WTC11 (cell line): ENCODE data around the gene ZNF280D. TPM values are rescaled to one million over a fixed set of nuclear protein-coding genes. Genes with fewer than 3 reads are reported as not detected.

ENCODE experiments used
- ATAC-seq: fragments of 200-7000 bp; cut with Tn5 transposase; 2 replicates; pipeline ENCODE4 v1.10.0; 2021; ENCODE audit warnings: mild to moderate bottlenecking, moderate library complexity
- CTCF ChIA-PET: fragments of 300-600 bp; sonication (Branson Sonifier 250); formaldehyde crosslinking; loops from one replicate; lab custom pipeline; 2021; ENCODE audit warnings: antibody characterized with exemption; lab: Charles Lee
- POLR2A ChIA-PET: fragments of 350-600 bp; sonication (Branson Sonifier 250); formaldehyde crosslinking; loops from one replicate; lab custom pipeline; 2021; ENCODE audit warnings: antibody characterized with exemption; lab: Charles Lee
- DNase-seq: peaks from one replicate; pipeline ENCODE4 v3.0.0; 2021; ENCODE audit warnings: low spot score
- H3K27ac Mint-ChIP-seq: 2 replicates; pipeline ENCODE4 v1.8.0; 2021; ENCODE audit warnings: mixed read lengths
- H3K27me3 Mint-ChIP-seq: 2 replicates; pipeline ENCODE4 v1.8.0; 2021; ENCODE audit warnings: low read depth, mild to moderate bottlenecking, moderate library complexity, mixed read lengths
- H3K36me3 Mint-ChIP-seq: 2 replicates; pipeline ENCODE4 v1.8.0; 2021; ENCODE audit warnings: mixed read lengths
- H3K4me1 Mint-ChIP-seq: 2 replicates; pipeline ENCODE4 v1.8.0; 2022; ENCODE audit warnings: mixed read lengths
- H3K4me3 Mint-ChIP-seq: 2 replicates; pipeline ENCODE4 v1.8.0; 2021; ENCODE audit warnings: mild to moderate bottlenecking, moderate library complexity, mixed read lengths
- H3K9me3 Mint-ChIP-seq: 2 replicates; pipeline ENCODE4 v1.8.0; 2021; ENCODE audit warnings: mixed read lengths
- AR ChIP-seq: fragments of 250-450 bp; sonication (Bioruptor Pico); IDR thresholded peaks from 2 replicates; pipeline ENCODE4 v1.9.0; 2021; ENCODE audit warnings: mild to moderate bottlenecking
- FOXJ3 ChIP-seq: sonication (generic); formaldehyde crosslinking; IDR thresholded peaks from 2 replicates; pipeline ENCODE4 v1.9.0; 2021; ENCODE audit warnings: missing genetic modification reagents, mild to moderate bottlenecking, borderline replicate concordance
- IRF1 ChIP-seq: sonication (generic); formaldehyde crosslinking; IDR thresholded peaks from 2 replicates; pipeline ENCODE4 v1.8.0; 2023; ENCODE audit warnings: missing genetic modification reagents
- IRF2 ChIP-seq: sonication (generic); formaldehyde crosslinking; IDR thresholded peaks from 2 replicates; pipeline ENCODE4 v1.8.0; 2022; ENCODE audit warnings: low read depth, missing genetic modification reagents, borderline replicate concordance
- NR2C2 ChIP-seq: sonication (generic); formaldehyde crosslinking; IDR thresholded peaks from 2 replicates; pipeline ENCODE4 v1.8.0; 2022; ENCODE audit warnings: mild to moderate bottlenecking, missing genetic modification reagents
- SP1 ChIP-seq: sonication (generic); formaldehyde crosslinking; conservative IDR thresholded peaks from 2 replicates; pipeline ENCODE4 v1.8.1; 2022; ENCODE audit warnings: missing genetic modification reagents
- TEAD1 ChIP-seq: sonication (generic); formaldehyde crosslinking; IDR thresholded peaks from 2 replicates; pipeline ENCODE4 v1.8.0; 2022; ENCODE audit warnings: mild to moderate bottlenecking, missing genetic modification reagents
- TEAD4 ChIP-seq: sonication (generic); formaldehyde crosslinking; IDR thresholded peaks from 2 replicates; pipeline ENCODE4 v1.8.0; 2022; ENCODE audit warnings: mild to moderate bottlenecking, missing genetic modification reagents
- ZNF232 ChIP-seq: sonication (generic); formaldehyde crosslinking; IDR thresholded peaks from 2 replicates; pipeline ENCODE4 v1.8.0; 2022; ENCODE audit warnings: mild to moderate bottlenecking, missing genetic modification reagents
- ZNF317 ChIP-seq: sonication (generic); formaldehyde crosslinking; IDR thresholded peaks from 2 replicates; pipeline ENCODE4 v1.8.1; 2023; ENCODE audit warnings: low read depth, mild to moderate bottlenecking, moderate library complexity, missing genetic modification reagents, borderline replicate concordance
- ZNF416 ChIP-seq: fragments of 250-450 bp; sonication (Bioruptor Pico); IDR thresholded peaks from 2 replicates; pipeline ENCODE4 v1.9.0; 2021; ENCODE audit warnings: mild to moderate bottlenecking, inconsistent platforms
- total RNA-seq: library from RNA; stranded (reverse); gene quantifications from 3 replicates; pipeline ENCODE4 v1.2.3, GENCODE V29; 2021
- TF ChIP-seq, protein P1 (sequence below): fragments of 250-450 bp; sonication (Bioruptor Pico); IDR thresholded peaks from 2 replicates; pipeline ENCODE4 v1.9.0; 2021; ENCODE audit warnings: mild to moderate bottlenecking
- TF ChIP-seq, protein P2 (sequence below): sonication (generic); formaldehyde crosslinking; IDR thresholded peaks from 2 replicates; pipeline ENCODE4 v1.8.1; 2023; ENCODE audit warnings: mild to moderate bottlenecking, missing genetic modification reagents, moderate library complexity
- TF ChIP-seq, protein P3 (sequence below): sonication (generic); formaldehyde crosslinking; IDR thresholded peaks from 2 replicates; pipeline ENCODE4 v1.8.0; 2023; ENCODE audit warnings: mild to moderate bottlenecking, missing genetic modification reagents
- TF ChIP-seq, protein P4 (sequence below): sonication (generic); formaldehyde crosslinking; IDR thresholded peaks from 2 replicates; pipeline ENCODE4 v1.8.0; 2022; ENCODE audit warnings: mild to moderate bottlenecking, missing genetic modification reagents
- TF ChIP-seq, protein P5 (sequence below): sonication (generic); formaldehyde crosslinking; conservative IDR thresholded peaks from 2 replicates; pipeline ENCODE4 v1.8.1; 2022; ENCODE audit warnings: mild to moderate bottlenecking, missing genetic modification reagents
- TF ChIP-seq, protein P6 (sequence below): sonication (generic); formaldehyde crosslinking; IDR thresholded peaks from 2 replicates; pipeline ENCODE4 v1.8.1; 2022; ENCODE audit warnings: mild to moderate bottlenecking, missing genetic modification reagents, moderate library complexity, borderline replicate concordance
- TF ChIP-seq, protein P7 (sequence below): sonication (generic); formaldehyde crosslinking; IDR thresholded peaks from 2 replicates; pipeline ENCODE4 v1.8.1; 2022; ENCODE audit warnings: mild to moderate bottlenecking, moderate library complexity, missing genetic modification reagents

Gene ZNF280D
- total RNA-seq, 1 experiment from 2014 or later, result 25.7 TPM

- TF ChIP-seq, protein P1, sequence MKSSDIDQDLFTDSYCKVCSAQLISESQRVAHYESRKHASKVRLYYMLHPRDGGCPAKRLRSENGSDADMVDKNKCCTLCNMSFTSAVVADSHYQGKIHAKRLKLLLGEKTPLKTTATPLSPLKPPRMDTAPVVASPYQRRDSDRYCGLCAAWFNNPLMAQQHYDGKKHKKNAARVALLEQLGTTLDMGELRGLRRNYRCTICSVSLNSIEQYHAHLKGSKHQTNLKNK (CRISPR knock-in tag), result no peak
These were observed 36.9 kb upstream of the ZNF280D start (continued) for GRCh38 chr15:56770173-56770572.

GRCh38 chr15:56767315-56767714 is 34.0 kb upstream of the ZNF280D start:
- ChIA-PET POLR2A (no interaction called here), CTCF (no interaction called here)
- H3K4me1 Mint-ChIP-seq, result peaks cover 3% of the 10 kb centered on the region
- ATAC-seq, result no peak
- H3K36me3 Mint-ChIP-seq, result no peaks in the 10 kb centered on the region
- TF ChIP-seq, protein P2, sequence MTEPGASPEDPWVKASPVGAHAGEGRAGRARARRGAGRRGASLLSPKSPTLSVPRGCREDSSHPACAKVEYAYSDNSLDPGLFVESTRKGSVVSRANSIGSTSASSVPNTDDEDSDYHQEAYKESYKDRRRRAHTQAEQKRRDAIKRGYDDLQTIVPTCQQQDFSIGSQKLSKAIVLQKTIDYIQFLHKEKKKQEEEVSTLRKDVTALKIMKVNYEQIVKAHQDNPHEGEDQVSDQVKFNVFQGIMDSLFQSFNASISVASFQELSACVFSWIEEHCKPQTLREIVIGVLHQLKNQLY (CRISPR knock-in tag), result no peak
- TF ChIP-seq, protein P3, sequence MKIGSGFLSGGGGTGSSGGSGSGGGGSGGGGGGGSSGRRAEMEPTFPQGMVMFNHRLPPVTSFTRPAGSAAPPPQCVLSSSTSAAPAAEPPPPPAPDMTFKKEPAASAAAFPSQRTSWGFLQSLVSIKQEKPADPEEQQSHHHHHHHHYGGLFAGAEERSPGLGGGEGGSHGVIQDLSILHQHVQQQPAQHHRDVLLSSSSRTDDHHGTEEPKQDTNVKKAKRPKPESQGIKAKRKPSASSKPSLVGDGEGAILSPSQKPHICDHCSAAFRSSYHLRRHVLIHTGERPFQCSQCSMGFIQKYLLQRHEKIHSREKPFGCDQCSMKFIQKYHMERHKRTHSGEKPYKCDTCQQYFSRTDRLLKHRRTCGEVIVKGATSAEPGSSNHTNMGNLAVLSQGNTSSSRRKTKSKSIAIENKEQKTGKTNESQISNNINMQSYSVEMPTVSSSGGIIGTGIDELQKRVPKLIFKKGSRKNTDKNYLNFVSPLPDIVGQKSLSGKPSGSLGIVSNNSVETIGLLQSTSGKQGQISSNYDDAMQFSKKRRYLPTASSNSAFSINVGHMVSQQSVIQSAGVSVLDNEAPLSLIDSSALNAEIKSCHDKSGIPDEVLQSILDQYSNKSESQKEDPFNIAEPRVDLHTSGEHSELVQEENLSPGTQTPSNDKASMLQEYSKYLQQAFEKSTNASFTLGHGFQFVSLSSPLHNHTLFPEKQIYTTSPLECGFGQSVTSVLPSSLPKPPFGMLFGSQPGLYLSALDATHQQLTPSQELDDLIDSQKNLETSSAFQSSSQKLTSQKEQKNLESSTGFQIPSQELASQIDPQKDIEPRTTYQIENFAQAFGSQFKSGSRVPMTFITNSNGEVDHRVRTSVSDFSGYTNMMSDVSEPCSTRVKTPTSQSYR (CRISPR knock-in tag), result no peak
- TF ChIP-seq, protein P4, sequence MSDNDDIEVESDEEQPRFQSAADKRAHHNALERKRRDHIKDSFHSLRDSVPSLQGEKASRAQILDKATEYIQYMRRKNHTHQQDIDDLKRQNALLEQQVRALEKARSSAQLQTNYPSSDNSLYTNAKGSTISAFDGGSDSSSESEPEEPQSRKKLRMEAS, result no peak
- TF ChIP-seq, protein P5, sequence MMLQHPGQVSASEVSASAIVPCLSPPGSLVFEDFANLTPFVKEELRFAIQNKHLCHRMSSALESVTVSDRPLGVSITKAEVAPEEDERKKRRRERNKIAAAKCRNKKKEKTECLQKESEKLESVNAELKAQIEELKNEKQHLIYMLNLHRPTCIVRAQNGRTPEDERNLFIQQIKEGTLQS (CRISPR knock-in tag), result no peak
- TF ChIP-seq, protein P6, sequence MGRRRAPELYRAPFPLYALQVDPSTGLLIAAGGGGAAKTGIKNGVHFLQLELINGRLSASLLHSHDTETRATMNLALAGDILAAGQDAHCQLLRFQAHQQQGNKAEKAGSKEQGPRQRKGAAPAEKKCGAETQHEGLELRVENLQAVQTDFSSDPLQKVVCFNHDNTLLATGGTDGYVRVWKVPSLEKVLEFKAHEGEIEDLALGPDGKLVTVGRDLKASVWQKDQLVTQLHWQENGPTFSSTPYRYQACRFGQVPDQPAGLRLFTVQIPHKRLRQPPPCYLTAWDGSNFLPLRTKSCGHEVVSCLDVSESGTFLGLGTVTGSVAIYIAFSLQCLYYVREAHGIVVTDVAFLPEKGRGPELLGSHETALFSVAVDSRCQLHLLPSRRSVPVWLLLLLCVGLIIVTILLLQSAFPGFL (CRISPR knock-in tag), result no peak
- TF ChIP-seq IRF2 (no peak), TEAD1 (CRISPR knock-in tag) (no peak), ZNF317 (no peak), ZNF416 (no peak), SP1 (CRISPR knock-in tag) (no peak)
- TF ChIP-seq, protein P7, sequence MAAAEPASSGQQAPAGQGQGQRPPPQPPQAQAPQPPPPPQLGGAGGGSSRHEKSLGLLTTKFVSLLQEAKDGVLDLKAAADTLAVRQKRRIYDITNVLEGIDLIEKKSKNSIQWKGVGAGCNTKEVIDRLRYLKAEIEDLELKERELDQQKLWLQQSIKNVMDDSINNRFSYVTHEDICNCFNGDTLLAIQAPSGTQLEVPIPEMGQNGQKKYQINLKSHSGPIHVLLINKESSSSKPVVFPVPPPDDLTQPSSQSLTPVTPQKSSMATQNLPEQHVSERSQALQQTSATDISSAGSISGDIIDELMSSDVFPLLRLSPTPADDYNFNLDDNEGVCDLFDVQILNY (CRISPR knock-in tag), result no peak
- TF ChIP-seq, protein P1 (CRISPR knock-in tag), result no peak
- TF ChIP-seq, all 79 proteins: peak for 0
- Mint-ChIP-seq H3K9me3 (peaks cover 5% of the 10 kb centered on the region; the same call in 1 of the 2 replicates), H3K27ac (no peak overlapping the region), H3K4me3 (no peak overlapping the region), H3K27me3 (peaks cover 20% of the 10 kb centered on the region)
- DNase-seq, result no peak

- no peak overlapping the region for H3K27ac Mint-ChIP-seq
- ChIA-PET POLR2A (no interaction called here), CTCF (interaction anchor here (1.0 to 1.1 kb wide), 2 partner anchors 25 to 274 kb away, joined by 3 to 4 read pairs; no protein-coding TSS in a partner anchor)
- H3K4me1 Mint-ChIP-seq, result no peaks in the 10 kb centered on the region; the same call in 1 of the 2 replicates
- no peaks in the 10 kb centered on the region for H3K9me3 Mint-ChIP-seq
- DNase-seq (no peak), ATAC-seq (no peak)
- no peaks in the 10 kb centered on the region for H3K36me3 Mint-ChIP-seq
- peaks cover 3% of the 10 kb centered on the region; the same call in 1 of the 2 replicates for H3K27me3 Mint-ChIP-seq
- no peak overlapping the region for H3K4me3 Mint-ChIP-seq
- TF ChIP-seq FOXJ3 (CRISPR knock-in tag), result no peak
- no peak for TF ChIP-seq ZNF232 (CRISPR knock-in tag)
- TF ChIP-seq IRF2, result no peak
- TF ChIP-seq, protein P3 (CRISPR knock-in tag), result no peak
- TF ChIP-seq NR2C2 (CRISPR knock-in tag), result no peak
- TF ChIP-seq IRF1 (CRISPR knock-in tag), result no peak
- no peak for TF ChIP-seq TEAD4 (CRISPR knock-in tag)
- TF ChIP-seq AR (CRISPR knock-in tag), result no peak
These were observed 31.9 kb upstream of the ZNF280D start for GRCh38 chr15:56765251-56765650.
